Thoracic aorta (tissue), 2 donors: ENCODE results near the gene EMC8. TPM values are rescaled to one million over a fixed set of nuclear protein-coding genes. Genes with fewer than 3 reads are reported as not detected.

Source experiments
- ATAC-seq: fragments of 150-250 bp; one replicate; pipeline ENCODE4 v1.8.0; 2017; ENCODE audit warnings: low read depth; ENCODE audit not compliant: insufficient number of reproducible peaks, low FRiP score
- DNase-seq: peaks from one replicate; pipeline ENCODE4 v3.0.0-alpha.2; 2020; ENCODE audit warnings: low spot score
- H3K27ac ChIP-seq, 2 donors: fragments of 200-600 bp; sonication (generic); 1 replicate in 1 of 2; 2 replicates in 1 of 2; pipeline ENCODE4 v1.5.1; 2016; ENCODE audit warnings: mild to moderate bottlenecking in 2 of 2, moderate library complexity in 2 of 2
- H3K27me3 ChIP-seq: fragments of 200-600 bp; sonication (generic); replicated peaks from 2 replicates; pipeline ENCODE4 v1.6.0; 2016; ENCODE audit warnings: mild to moderate bottlenecking; ENCODE audit not compliant: insufficient read depth
- H3K36me3 ChIP-seq: fragments of 200-600 bp; sonication (generic); one replicate; pipeline ENCODE4 v1.5.1; 2016
- H3K4me1 ChIP-seq, 2 donors: fragments of 200-600 bp; sonication (generic); 1 replicate in 1 of 2; 2 replicates in 1 of 2; pipeline versions ENCODE4 v1.5.1 to v1.6.0; 2016; ENCODE audit warnings: low read depth in 2 of 2, mild to moderate bottlenecking in 1 of 2; ENCODE audit not compliant: control insufficient read depth in 1 of 2
- H3K4me3 ChIP-seq: fragments of 200-600 bp; sonication (generic); 2 replicates; pipeline ENCODE4 v1.5.1; 2016; ENCODE audit warnings: mild to moderate bottlenecking
- H3K9me3 ChIP-seq: fragments of 200-600 bp; sonication (generic); 2 replicates; pipeline ENCODE4 v1.5.1; 2016
- CTCF ChIP-seq: fragments of 200-600 bp; sonication (generic); IDR thresholded peaks from one replicate; pipeline ENCODE4 v1.5.1; 2019; ENCODE audit warnings: antibody characterized with exemption
- total RNA-seq, 2 donors: library from RNA; depleted of rRNA; stranded (reverse); fragments of >200 nt; gene quantifications; one replicate each; pipeline versions ENCODE4 v1.1.0 to v1.2.3, GENCODE V29; 2016

EMC8 gene
- total RNA-seq, 2 donors from 2014 or later = 30.7 to 36.6 TPM

DNA sequence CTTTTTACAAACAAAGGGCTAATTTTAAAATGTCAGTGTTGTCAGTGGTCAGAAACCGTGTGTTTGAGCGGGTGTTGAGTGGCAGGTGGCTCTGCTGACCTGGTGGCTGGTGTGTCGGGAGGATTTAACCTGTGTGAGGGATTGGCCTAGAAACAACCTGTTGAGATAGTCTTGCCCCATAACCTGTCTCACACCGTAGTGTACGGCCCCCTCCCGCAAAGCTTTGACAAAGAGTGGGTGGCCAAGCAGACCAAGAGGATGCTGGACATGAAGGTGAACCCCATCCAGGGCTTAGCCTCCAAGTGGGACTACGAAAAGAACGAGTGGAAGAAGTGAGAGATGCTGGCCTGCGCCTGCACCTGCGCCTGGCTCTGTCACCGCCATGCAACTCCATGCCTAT, 7.2 kb upstream of the EMC8 start:
- H3K4me1 ChIP-seq = no peaks in the 10 kb centered on the region
- no peak overlapping the region for H3K27ac ChIP-seq
- no peaks in the 10 kb centered on the region for H3K27me3 ChIP-seq
- H3K9me3 ChIP-seq = no peaks in the 10 kb centered on the region
- no peak overlapping the region for H3K4me3 ChIP-seq
- no peak for TF ChIP-seq CTCF
- DNase-seq (no peak), ATAC-seq (no peak)
- peaks cover 31% of the 10 kb centered on the region for H3K36me3 ChIP-seq

GRCh38 chr16:85805442-85806045, 6.2 kb upstream of the EMC8 start:
- TF ChIP-seq CTCF = no peak
- DNase-seq = no peak
- ATAC-seq = no peak
- Histone ChIP-seq H3K27ac (no peak overlapping the region), H3K4me3 (no peak overlapping the region), H3K27me3 (no peaks in the 10 kb centered on the region), H3K9me3 (no peaks in the 10 kb centered on the region), H3K4me1 (peaks cover 2 to 6% of the 10 kb centered on the region in 2 donors), H3K36me3 (peaks cover 31% of the 10 kb centered on the region)

- H3K9me3 ChIP-seq = no peaks in the 10 kb centered on the region
- TF ChIP-seq CTCF = no peak
- H3K4me3 ChIP-seq = no peak overlapping the region
- ATAC-seq (no peak), DNase-seq (no peak)
- no peak overlapping the region for H3K27ac ChIP-seq
- peaks cover 31% of the 10 kb centered on the region for H3K36me3 ChIP-seq
- H3K27me3 ChIP-seq = no peaks in the 10 kb centered on the region
- H3K4me1 ChIP-seq = peaks cover 6 to 15% of the 10 kb centered on the region in 2 donors
Observed at GRCh38 chr16:85803570-85803969, 4.2 kb upstream of the EMC8 start.

- no peak for TF ChIP-seq CTCF
- no peaks in the 10 kb centered on the region for H3K9me3 ChIP-seq
- H3K27ac ChIP-seq = peak overlapping the region; percentile 49 to 62
- peaks cover 25% of the 10 kb centered on the region for H3K36me3 ChIP-seq
- H3K4me3 ChIP-seq = peak overlapping the region; percentile 96
- no peaks in the 10 kb centered on the region for H3K27me3 ChIP-seq
- ATAC-seq = no peak
- no peak for DNase-seq
- H3K4me1 ChIP-seq = peaks cover 11 to 25% of the 10 kb centered on the region in 2 donors
Observed at GRCh38 chr16:85800321-85800669, 951 bp upstream of the EMC8 start.

GRCh38 chr16:85798901-85799496, 345 bp downstream of the EMC8 start:
- no peak for DNase-seq
- H3K36me3 ChIP-seq = peaks cover 17% of the 10 kb centered on the region
- H3K4me3 ChIP-seq = peak overlapping the region; percentile 96
- TF ChIP-seq CTCF = no peak
- peak overlapping the region; percentile 37 to 62 for H3K27ac ChIP-seq
- peaks cover 11 to 25% of the 10 kb centered on the region in 2 donors for H3K4me1 ChIP-seq
- ATAC-seq = no peak
- H3K9me3 ChIP-seq = no peaks in the 10 kb centered on the region
- no peaks in the 10 kb centered on the region for H3K27me3 ChIP-seq
